Fibroblast of lung (primary cell): ENCODE results near the gene CRABP2. TPM values are rescaled to one million over a fixed set of nuclear protein-coding genes. Genes with fewer than 3 reads are reported as not detected.

Experiments
- DNase-seq, 2 donors: peaks; one replicate each; pipeline versions ENCODE4 v3.0.0 to v3.0.0-alpha.2; 2010; ENCODE audit warnings: low read depth in 2 of 2
- H2AFZ ChIP-seq: 2 replicates; pipeline ENCODE4 v1.5.1; 2012; ENCODE audit warnings: low read length, control low read depth, inconsistent platforms
- H3K27ac ChIP-seq: 2 replicates; pipeline ENCODE4 v1.5.1; 2011; ENCODE audit warnings: low read length, control low read depth; ENCODE audit not compliant: insufficient read depth
- H3K27me3 ChIP-seq: 2 replicates; pipeline ENCODE4 v1.5.1; 2011; ENCODE audit warnings: mild to moderate bottlenecking, low read length; ENCODE audit not compliant: control insufficient read depth, insufficient read depth
- H3K36me3 ChIP-seq: 2 replicates; pipeline ENCODE4 v1.5.1; 2011; ENCODE audit warnings: low read length; ENCODE audit not compliant: control insufficient read depth, insufficient read depth
- H3K4me1 ChIP-seq: 2 replicates; pipeline ENCODE4 v1.5.1; 2011; ENCODE audit warnings: low read length; ENCODE audit not compliant: control insufficient read depth, insufficient read depth; ENCODE audit errors: extremely low read depth
- H3K4me2 ChIP-seq: 2 replicates; pipeline ENCODE4 v1.5.1; 2011; ENCODE audit warnings: low read length, control low read depth; ENCODE audit not compliant: insufficient read depth; ENCODE audit errors: extremely low read depth
- H3K4me3 ChIP-seq, 4 experiments: fragments of 200-600 bp in 1 of 4; sonication (generic) in 1 of 4; replicated peaks in 1 of 4; 2 replicates each; pipeline ENCODE4 v1.5.1; 2011 to 2016; ENCODE audit warnings: low read length in 4 of 4, low read depth in 3 of 4, mild to moderate bottlenecking in 3 of 4, control low read depth in 2 of 4, inconsistent platforms in 1 of 4, mixed read lengths in 1 of 4; ENCODE audit not compliant: insufficient read depth in 1 of 4; ENCODE audit errors: control extremely low read depth in 1 of 4
- H3K79me2 ChIP-seq: 2 replicates; pipeline ENCODE4 v1.5.1; 2012; ENCODE audit warnings: mild to moderate bottlenecking, low read length, inconsistent platforms; ENCODE audit not compliant: control insufficient read depth, insufficient read depth
- H3K9ac ChIP-seq: 2 replicates; pipeline ENCODE4 v1.5.1; 2011; ENCODE audit warnings: mild to moderate bottlenecking, low read length, control low read depth; ENCODE audit not compliant: insufficient read depth
- H3K9me3 ChIP-seq: 2 replicates; pipeline ENCODE4 v1.5.1; 2012; ENCODE audit warnings: low read depth, low read length; ENCODE audit not compliant: control insufficient read depth, insufficient read depth
- H4K20me1 ChIP-seq: 2 replicates; pipeline ENCODE4 v1.5.1; 2011; ENCODE audit warnings: low read length; ENCODE audit not compliant: control insufficient read depth, insufficient read depth; ENCODE audit errors: extremely low read depth
- EZH2 ChIP-seq: IDR thresholded peaks from 2 replicates; pipeline ENCODE4 v1.5.1; 2012; ENCODE audit warnings: low read length, control low read depth, mild to moderate bottlenecking; ENCODE audit errors: missing control alignments
- polyA minus RNA-seq: library from RNA; depleted of rRNA, polyadenylated mRNA; stranded (reverse); fragments of >200 nt; gene quantifications from 2 replicates; pipeline ENCODE4 v1.2.3, GENCODE V29; 2011; ENCODE audit warnings: low replicate concordance
- polyA plus RNA-seq, 2 donors: library from polyadenylated mRNA; depleted of rRNA in 1 of 2; stranded (reverse) in 1 of 2; unstranded in 1 of 2; fragments of >200 nt; gene quantifications; 2 replicates each; pipeline ENCODE4 v1.2.1, GENCODE V29; 2011 to 2012; ENCODE audit warnings: missing spikeins in 1 of 2
- total RNA-seq: library from RNA; depleted of rRNA; stranded (reverse); fragments of >200 nt; gene quantifications from 2 replicates; pipeline ENCODE4 v1.2.1, GENCODE V29; 2014
- TF ChIP-seq, protein P1 (sequence below), 2 donors: IDR thresholded peaks in 1 of 2; conservative IDR thresholded peaks in 1 of 2; 1 replicate in 1 of 2; 2 replicates in 1 of 2; pipeline ENCODE4 v1.5.1; 2011 to 2012; ENCODE audit warnings: low read length in 2 of 2, control low read depth in 1 of 2, inconsistent platforms in 1 of 2, low read depth in 1 of 2, mild to moderate bottlenecking in 1 of 2

The CRABP2 gene
- 33.4 and 70.4 TPM in 2 replicates for total RNA-seq
- 48.9 and 184 TPM in 2 replicates for polyA plus RNA-seq
- polyA plus RNA-seq (2012): 130 and 416 TPM in 2 replicates
- 25.3 and 53.9 TPM in 2 replicates for polyA minus RNA-seq

DNA sequence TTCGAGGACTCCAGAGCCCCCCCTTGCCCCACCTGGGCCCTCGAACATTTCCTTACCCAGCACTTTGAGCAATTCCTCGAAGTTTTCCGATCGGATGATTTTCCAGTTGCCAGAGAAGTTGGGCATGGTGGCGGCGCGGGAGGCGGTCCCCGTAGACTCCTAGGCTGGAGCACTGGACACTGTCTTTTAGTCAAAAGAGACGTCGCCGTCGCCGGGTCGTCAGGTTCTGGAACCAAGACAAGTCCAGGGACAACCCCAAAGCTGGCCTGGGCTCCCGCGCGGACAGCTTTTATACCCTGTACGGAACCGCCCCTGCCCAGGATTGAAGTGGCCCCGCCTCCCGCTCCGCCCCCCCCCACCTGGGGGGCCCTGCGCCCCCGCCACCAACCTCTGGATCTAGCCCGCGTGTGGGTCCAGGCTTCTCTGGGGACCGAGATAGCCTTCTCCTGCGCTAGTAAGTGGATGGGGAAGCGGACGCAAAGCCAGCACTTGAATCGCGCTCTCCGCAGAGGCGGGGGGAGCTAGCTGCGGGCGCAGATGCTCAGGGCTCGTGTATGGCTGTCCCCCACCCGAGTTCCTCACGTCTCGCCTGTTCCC is at the start of gene CRABP2:
TSS of gene CRABP2 (minus strand) at position 263 of the 597 bp plus-strand sequence. CDS start at position 126, 137 bp downstream.
- H3K9me3 ChIP-seq: no peaks in the 10 kb centered on the region
- TF ChIP-seq EZH2: no peak
- TF ChIP-seq, protein P1, sequence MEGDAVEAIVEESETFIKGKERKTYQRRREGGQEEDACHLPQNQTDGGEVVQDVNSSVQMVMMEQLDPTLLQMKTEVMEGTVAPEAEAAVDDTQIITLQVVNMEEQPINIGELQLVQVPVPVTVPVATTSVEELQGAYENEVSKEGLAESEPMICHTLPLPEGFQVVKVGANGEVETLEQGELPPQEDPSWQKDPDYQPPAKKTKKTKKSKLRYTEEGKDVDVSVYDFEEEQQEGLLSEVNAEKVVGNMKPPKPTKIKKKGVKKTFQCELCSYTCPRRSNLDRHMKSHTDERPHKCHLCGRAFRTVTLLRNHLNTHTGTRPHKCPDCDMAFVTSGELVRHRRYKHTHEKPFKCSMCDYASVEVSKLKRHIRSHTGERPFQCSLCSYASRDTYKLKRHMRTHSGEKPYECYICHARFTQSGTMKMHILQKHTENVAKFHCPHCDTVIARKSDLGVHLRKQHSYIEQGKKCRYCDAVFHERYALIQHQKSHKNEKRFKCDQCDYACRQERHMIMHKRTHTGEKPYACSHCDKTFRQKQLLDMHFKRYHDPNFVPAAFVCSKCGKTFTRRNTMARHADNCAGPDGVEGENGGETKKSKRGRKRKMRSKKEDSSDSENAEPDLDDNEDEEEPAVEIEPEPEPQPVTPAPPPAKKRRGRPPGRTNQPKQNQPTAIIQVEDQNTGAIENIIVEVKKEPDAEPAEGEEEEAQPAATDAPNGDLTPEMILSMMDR (conservative IDR thresholded peaks at IDR 0.05 in 1 of 2, IDR thresholded peaks at IDR 0.05 in 1 of 2; ENCODE audit: low read depth in 1 of 2, low read length in 2 of 2): no peak
- H3K4me2 ChIP-seq: peak within 1 kb of the TSS; percentile 59
- H4K20me1 ChIP-seq: no peaks in the 10 kb centered on the region
- H3K4me3 ChIP-seq: peak within 1 kb of the TSS; percentile 37 to 69 (median 52)
- peak within 1 kb of the TSS; percentile 56 for H2AFZ ChIP-seq
- DNase-seq: peak; percentile 37 to 56
- peaks cover 39% of the 10 kb centered on the region for H3K4me1 ChIP-seq
- peak within 1 kb of the TSS; percentile 63 for H3K27ac ChIP-seq
- no peaks in the 10 kb centered on the region for H3K27me3 ChIP-seq
- H3K9ac ChIP-seq: peak within 1 kb of the TSS; percentile 48
- H3K36me3 ChIP-seq: peaks cover 6% of the 10 kb centered on the region
- no peaks in the 10 kb centered on the region for H3K79me2 ChIP-seq

DNA sequence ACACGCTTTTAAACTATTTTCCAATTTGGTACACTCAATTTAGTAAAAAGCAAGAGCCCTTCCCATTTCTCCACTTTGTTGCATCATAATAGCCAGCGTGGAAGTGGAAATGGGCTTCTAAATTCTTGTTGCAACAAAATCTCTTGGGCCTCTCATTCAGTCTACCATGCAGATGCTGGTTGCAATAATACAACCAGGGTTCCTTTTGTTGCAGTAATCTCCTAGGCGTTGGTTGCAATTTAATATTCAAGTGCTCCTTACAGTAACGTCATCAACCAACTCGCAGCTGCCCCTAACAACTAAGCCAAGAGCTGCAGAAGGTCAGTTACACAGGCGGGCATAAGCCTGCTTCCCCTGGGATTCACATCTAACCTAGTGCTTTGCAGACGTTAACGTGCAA is 48.8 kb upstream of the CRABP2 start:
- no peaks in the 10 kb centered on the region for H3K36me3 ChIP-seq
- H3K9me3 ChIP-seq: no peaks in the 10 kb centered on the region
- no peak overlapping the region for H3K27ac ChIP-seq
- no peak overlapping the region for H3K4me3 ChIP-seq
- no peak overlapping the region for H2AFZ ChIP-seq
- peaks cover 29% of the 10 kb centered on the region for H3K79me2 ChIP-seq
- no peaks in the 10 kb centered on the region for H3K27me3 ChIP-seq
- no peaks in the 10 kb centered on the region for H4K20me1 ChIP-seq
- H3K4me1 ChIP-seq: peaks cover 9% of the 10 kb centered on the region
- H3K9ac ChIP-seq: no peak overlapping the region
- no peak for DNase-seq
- no peak overlapping the region for H3K4me2 ChIP-seq
- TF ChIP-seq, protein P1 (conservative IDR thresholded peaks at IDR 0.05 in 1 of 2, IDR thresholded peaks at IDR 0.05 in 1 of 2; ENCODE audit: low read depth in 1 of 2, low read length in 2 of 2): no peak
- TF ChIP-seq EZH2: no peak

DNA sequence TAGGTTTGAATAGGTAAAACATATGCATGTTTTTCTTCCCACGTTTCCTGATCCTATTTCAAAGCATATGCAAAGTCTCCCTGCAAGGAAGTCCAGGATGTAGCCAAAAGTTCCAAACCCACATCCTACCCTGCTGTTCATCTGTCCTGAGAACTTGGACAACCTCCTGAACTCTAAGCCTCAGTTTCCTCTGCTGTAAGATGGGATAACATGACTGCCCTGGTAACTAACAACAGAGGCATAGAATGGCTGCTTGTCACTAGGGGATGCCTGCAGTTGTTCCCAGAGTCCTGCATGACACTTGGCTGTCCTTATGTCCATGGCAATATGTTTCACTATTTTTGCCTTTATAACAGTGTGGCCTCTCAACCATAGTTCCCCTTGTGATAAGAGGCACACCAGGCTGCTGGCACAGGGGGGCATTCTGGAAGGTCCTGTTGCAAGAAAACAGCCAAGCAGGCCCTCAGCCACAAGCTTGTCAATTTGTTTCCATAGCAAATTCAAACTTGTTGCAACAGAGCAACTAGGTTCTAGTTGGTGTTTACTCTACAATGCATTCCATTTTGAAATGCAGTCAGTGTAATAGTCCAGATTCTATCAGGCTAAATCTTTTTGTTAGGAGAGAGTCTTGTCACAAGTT is 47.6 kb upstream of the CRABP2 start:
- TF ChIP-seq, protein P1 (conservative IDR thresholded peaks at IDR 0.05 in 1 of 2, IDR thresholded peaks at IDR 0.05 in 1 of 2; ENCODE audit: low read depth in 1 of 2, low read length in 2 of 2): no peak
- no peak for TF ChIP-seq EZH2
- Histone ChIP-seq H3K9me3 (no peaks in the 10 kb centered on the region), H3K36me3 (no peaks in the 10 kb centered on the region), H3K79me2 (peaks cover 41% of the 10 kb centered on the region), H3K9ac (no peak overlapping the region), H3K4me1 (peaks cover 18% of the 10 kb centered on the region), H3K4me2 (peak overlapping the region; percentile 87), H3K27ac (peak overlapping the region; percentile 43), H3K4me3 (peak overlapping the region in 2 of 4 experiments; percentile 72 to 85), H2AFZ (no peak overlapping the region), H3K27me3 (no peaks in the 10 kb centered on the region), H4K20me1 (no peaks in the 10 kb centered on the region)
- peak in 1 of 2 donors; percentile 54 for DNase-seq
